ENCODE data around the gene SAMD4B.
"Not testable (repeated sequence)": the region's sequence is repeated elsewhere in the genome, so short reads cannot be mapped to it uniquely, and the experiment has no call there.

SAMD4B gene

DNA sequence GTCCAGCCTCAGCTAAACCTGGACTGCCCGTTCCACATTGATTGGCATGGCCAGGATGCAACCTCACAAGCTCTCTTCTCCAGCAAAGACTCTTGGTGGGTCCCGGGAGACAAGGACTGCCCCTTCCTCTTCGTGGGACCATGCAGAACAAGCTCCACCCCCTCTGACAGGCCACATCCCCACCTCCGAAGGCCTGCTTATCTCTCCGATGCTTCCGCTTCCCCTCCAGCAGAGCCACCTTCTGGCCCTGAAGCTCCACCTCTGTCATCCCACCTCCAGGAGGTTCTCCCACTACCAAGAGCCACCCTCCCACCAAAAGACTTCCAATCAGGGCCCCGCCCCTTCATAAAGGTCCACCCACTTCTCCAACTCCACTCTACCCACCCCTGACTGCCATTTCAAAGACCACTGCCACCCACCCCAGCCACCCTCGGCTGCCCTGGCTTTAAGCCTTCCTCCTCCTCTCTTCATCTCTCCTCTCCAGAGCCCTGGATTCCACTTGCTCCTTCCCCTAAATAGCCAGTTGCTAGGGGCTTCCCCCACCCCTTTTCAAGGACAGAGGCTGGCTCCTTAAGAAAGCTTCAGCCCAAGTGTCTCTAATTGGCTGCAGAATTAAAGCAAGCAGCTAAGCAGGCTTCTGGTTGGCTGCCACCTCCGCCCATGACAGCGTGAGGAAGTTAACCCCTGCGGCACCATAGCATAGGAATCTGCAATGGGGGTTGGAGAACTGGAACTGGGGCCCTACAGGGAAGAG lies 31.5 kb upstream of the SAMD4B start:
- DNase-seq = no peak

DNA sequence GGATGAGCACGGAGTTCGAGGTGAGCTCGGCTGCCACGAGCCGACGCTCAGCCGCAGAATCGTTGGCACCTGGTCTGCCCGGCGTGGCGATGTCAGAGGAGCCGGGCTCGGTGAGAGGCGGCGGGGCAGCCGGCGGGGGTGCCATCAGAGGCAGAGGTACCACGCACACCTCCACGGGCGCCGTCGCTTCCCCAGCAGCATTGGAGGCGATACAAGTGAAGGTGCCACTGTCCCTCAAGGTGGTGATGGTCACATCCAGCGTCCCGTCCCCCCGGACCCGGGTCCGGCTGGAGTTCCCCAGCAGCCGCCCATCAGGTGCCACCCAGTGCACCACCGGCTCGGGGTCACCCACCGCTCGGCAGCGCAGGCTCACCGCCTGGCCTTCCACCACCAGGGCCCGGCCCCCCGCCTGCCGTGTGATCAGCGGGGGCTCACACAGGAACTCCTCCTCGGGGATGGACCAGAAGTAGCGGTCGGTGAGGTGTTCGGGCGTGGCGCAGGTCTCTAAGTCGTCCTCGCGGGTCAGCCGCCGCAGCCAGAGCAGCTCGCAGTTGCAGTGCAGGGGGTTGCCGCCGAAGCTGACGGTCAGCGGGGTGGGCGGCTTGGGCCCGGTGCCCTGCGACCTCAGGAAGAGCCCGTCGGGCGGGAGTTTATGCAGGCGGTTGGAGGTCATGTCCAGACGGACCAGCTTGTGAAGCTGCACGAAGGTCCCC lies 28.0 kb upstream of the SAMD4B start:
- no peak for DNase-seq

DNA sequence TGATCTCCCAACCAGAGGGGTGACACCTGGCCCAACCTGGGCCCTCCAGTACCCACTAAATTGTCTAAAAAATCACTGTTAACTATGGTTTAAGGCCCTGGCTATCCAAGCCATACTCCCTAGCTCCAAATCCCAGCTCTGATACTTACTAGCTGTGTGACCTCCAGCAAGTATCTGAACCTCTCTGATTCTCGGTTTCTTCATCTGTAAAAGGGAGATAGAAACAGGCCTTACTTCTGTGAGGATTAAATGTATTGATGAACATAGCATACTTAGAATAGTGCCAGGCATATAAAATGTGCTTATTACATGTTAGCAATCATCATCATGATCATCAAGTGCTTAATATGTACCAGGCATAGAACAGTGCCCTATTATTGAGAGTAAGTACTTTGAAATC lies 26.3 kb upstream of the SAMD4B start:
- no peak for DNase-seq

DNA sequence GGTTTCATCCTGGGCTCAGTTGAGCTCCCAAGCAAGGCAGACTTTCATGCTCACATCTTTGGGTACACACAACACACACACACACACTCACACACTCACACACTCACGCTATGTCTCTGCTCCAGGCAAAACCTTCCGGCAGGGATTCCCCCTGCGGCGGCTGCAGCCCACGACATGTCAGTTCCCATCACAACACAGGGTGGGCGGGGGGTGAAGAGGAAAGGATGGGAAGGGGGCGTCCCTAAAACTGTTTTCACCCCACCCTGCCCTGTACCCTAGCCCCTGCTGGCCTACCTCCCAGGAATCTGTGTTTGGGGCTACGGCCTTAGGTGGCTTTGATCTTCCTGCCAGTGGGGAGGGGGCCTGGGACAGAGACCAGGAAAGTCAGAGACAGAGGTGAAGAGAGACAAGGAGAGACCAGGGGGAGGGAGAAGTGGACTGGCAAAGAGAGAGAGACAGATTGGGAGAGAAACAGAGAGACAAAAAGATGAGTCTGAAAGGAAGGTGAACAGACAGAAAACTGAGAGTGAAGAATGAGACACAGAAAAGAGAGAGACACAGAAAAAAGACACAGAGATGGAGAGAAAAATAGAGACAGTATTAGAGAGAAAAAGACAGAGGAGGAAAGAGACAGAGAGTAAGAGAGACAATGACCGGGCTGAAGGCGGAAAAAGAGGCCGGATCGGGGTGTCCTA lies 25.4 kb upstream of the SAMD4B start:
- DNase-seq = no peak

DNA sequence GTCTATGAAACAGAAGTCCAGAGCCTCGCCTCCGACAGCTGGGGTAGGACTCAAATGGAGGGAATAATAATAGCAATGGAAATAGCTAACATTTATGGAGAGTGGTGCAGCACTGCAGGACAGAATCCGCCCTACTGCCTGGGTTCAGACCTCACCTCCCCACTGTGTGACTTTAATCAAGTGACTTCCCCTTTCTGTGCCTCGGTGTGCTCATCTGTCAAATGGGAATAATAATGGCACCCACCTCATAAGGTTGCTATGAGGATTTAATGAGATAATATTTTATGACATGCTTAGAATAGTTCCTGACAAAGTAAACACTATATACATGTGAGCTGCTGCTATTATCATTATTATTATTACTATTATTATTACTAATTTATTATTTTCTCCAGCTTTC lies 24.7 kb upstream of the SAMD4B start:
- DNase-seq = no peak

DNA sequence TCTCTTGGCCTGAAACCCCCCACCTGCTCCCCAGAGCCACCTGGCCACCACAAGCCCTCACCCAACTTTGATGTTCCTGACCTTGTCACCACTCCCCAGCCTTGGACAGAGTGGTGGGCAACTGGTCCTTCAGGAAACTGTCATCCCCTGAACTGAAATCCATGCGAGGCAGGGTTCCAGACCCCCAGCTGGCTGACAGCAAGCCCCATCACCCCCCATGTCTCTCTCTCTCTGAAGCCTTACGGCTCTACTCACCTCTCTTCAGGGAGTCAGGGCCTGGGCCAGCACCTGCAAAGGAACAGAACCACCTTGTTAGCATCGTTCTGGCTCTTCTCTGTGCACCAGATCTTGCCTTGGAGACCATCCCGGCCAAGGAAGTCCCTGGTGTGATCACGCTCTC lies 24.1 kb upstream of the SAMD4B start:
- DNase-seq = no peak

DNA sequence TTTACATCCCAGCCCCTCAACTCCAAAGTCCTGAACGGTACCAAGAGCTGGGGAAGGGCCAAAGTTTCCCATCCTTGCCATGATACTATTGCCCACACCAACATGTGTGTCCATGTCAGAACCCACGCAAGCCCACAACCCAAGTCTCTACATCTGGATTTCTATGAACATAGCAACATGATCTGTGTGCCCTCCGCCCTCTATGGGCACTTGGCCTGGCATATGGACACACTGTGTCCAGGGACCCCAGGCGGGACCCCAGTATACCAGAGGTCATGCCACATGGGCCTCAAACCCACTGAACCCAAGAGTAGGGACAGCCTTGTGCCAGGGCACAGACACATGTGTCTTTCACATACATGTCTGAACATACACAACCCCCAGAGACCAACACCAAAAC lies 23.5 kb upstream of the SAMD4B start:
- DNase-seq = no peak

DNA sequence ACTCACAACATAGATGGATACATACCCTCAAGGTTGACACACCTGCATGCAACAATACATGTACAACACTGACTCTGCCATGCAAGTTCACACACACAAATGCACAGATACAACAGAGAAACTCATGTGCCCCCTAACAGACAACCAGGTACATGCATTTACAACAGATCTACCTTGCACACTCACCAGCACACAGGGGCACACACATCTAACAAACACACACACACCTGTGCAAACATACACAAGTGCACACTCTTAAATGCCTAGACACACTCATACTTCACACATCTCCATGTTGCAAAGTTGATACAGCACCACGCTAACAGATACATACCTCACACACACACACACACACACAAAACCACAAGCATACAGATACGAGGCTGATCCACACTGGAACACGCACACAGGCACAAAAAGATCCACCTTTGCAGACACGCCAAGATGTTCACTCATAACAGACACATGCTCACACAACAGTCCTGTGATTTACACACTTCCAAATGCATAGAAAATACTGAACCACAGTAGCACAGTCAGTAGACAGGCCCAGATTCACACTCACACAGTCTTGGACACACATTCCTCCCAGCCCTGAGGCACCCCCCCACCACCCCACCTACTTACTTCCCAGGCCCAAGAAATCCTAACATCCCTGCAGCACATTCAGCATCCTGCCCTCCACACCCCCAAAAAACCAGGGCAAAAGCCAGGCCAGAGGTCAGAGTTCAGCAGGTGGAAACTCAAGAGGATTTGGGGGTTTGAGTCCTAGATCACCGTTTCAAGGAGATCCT lies 22.9 kb upstream of the SAMD4B start:
- DNase-seq = no peak

DNA sequence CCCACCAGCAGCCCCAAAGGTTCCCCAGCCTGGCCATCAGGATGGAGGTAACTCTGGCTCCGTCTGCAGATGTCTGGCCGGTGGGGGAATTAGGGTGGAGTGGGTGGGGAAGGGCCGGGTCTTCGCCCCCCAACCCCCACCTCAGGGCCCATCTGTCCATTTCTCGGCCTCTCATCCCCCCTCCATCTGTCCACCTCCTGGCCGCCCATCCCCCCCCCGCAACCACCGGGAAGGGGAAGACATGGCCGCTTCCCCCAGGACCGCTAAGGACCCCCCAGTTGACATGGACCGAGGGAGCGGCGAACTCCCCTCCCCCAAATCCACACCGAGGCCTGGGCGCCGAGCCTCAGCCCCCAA lies 22.4 kb upstream of the SAMD4B start:
- no peak for DNase-seq

DNA sequence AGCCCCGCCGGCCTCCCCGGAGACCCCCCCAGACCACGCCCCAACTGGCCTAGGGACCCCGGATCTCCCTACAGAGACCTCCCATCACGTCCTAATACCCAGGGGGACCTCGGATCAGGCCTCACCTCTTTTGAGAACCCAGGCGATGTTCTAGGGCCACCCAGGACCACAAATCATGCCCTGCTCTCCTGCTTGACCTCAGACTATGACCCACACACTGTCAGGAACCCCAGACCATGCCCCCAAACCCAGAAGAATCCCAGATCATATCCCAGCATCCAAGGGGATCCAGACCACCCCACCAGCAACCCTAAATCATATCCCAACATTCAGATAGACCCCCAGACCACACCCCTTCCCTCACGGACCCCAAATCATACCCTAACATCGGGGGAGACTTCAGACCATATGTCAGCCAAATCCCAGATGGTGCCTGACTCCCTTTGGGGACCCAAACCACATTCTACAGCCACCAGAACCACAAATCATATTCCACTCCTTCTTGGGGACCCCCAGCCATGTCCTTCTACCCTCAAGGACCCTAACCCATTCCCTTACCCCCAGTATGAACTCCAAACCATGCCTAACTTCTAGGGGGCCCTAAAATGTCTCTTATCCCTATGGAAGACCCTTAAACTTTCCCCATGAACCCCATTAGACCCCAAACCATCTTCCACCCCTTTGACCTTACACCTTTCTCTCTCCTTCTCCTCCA lies 20.9 kb upstream of the SAMD4B start:
- no peak for DNase-seq

DNA sequence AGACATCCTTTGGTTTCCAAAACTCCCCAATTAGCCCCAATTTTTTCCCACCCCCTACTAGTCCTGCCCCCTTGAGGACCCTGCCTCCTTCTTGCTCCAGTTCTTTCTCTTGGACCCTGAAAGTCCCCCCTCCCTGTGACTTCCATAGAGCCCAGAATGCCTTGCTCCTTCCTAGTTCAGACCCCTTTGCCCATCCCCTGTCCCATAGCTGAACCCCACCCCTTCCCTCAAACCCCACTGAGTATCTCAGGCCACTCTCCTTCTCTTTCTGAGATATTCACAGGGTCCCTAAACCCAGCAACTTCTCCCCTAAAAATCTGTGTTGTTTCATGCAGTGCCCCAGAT lies 20.4 kb upstream of the SAMD4B start:
- DNase-seq = no peak

DNA sequence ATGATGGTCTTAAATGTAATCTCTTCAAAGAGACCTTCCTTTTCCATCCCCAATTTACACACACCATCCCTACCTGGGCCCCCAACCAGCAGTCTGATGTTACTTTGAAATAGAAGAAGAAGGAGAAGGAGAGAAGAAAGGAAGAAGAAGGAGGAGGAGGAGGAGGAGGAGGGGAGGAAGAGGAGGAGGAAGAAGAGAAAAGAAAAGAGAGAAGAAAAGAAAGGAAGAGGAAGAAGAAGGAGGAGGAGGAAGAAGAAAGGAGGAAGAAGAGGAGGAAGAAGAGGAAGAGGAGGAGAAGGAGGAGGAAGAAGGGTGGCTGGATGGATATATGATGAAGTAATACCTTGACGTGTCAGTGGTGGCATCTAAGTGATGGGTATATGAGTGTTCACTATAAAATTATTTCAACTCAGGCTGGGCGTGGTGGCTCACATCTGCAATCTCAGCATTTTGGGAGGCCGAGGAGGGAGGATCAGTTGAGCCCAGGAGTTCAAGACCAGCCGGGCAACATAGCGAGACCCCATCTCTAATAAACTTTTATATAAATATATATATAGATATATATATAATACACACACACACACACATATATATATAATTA lies 17.9 kb upstream of the SAMD4B start:
- DNase-seq = no peak

DNA sequence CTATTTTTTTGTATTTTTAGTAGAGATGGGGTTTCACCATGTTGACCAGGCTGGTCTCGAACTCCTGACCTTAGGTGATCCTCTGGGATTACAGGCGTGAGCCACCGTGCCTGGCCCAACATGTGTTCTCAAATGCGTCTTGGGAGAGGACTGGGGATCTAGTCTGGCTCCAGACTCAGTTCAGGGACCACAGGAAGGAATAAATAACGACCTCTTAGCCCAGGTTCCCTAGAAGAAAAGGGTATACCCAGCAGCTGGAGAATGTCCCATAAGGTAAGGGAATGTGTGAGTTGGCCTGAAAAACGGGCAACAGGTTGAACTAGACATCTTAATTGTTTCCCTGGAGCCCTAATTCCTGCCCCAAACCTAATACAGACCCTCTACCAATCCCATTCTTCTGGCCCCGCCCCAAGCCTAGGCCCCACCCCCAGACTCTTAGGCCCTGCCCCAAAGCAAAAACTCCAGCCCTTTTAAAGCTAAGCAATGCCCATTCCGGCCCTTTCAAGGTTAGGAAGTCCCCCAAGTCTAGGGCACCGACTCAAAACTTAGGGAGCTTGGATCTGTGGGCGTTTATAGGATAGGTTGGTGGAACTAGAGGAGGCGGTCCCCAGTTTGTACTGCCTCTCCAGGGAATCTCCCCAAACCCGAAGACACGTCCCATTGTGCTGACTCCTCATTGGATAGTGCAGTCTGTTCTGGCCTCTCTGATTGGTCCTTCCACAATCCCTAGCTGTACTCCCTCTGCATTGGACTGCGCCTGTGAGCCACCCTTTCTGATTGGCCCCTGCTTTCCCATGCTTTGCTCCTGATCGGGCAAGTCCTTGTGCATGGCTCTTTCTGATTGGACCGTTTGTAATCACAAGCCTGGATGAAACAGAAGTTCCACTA lies 16.2 kb upstream of the SAMD4B start:
- DNase-seq = no peak

DNA sequence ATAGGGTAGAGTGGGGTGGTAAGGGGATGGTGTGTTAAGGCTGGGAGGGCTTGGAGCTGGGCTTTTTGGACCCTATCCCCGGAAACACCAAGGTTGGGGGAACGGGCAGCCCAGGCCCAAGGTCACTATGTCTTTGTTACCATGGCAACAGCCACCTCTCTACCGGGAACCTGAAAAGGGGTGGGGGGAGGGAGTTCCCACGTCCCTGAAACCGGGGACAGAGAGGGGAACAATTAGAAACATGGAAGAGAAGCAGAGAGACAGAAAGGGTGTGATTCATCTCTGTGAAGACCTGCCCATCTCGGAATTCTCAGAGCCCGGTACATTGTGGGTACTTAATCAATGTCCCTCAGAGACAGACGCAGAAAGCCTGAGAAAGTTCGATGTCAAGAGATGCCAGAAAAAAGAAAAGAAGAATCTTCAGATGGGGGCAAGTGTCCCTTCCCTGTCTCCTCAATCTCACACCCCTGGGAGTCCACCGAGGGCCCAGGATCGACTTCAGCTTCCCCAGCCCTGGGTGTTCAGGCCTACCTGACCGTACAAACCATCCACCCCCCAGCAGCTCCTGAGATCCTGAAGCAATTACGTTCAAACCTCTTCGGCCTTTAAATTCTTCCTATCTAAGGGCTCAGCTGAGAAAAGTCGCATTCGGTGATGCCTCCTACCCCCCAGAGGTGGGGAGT lies 14.7 kb upstream of the SAMD4B start:
- no peak for DNase-seq

DNA sequence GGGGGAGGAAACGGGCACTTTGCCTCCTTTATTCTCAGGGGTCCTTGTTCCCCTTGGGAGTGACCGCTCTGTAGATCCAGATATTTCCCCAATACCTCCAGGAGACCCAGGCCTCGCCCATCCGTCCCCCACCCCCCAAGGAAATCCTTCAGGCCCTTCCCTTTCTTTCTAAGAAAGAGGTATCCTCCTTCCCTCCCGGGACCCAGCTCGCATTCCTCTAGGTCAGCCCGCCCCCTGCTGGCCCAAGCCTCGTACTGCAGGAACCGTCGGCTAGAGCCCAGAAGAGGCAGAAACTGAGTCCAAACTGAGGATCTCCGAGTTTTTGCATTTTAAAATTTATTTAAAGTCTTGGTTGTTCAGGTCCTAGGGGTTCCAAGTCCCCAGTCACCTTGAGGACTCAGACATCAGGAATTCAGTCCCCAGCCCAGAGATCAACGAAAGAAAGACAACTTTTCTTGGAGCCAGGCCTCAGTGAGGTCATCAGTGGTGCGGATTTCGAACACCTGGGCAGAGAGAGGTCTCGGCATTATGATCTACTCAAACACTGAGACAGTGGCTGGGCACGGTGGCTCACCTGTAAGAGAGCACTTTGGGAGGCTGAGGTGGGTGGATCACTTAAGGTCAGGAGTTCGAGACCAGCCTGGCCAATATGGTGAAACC lies 14.0 kb upstream of the SAMD4B start:
- peak; percentile 27 for DNase-seq

DNA sequence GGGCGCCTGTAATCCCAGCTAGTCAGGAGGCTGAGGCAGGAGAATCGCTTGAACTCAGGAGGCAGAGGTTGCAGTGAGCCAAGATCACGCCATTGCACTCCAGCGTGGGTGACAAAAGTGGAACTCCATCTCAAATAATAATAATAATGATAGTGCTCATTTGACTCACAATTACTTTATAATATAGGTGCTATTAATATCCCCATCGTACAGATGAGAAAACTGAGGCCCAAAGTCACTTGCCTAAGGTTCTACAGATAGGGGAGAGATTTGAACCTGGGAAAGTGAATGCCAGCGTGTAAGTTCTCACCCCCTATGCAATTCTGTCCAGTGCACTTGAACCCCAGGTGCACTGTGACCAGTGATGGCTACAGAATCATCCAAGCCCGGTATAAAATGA lies 12.3 kb upstream of the SAMD4B start:
- no peak for DNase-seq

DNA sequence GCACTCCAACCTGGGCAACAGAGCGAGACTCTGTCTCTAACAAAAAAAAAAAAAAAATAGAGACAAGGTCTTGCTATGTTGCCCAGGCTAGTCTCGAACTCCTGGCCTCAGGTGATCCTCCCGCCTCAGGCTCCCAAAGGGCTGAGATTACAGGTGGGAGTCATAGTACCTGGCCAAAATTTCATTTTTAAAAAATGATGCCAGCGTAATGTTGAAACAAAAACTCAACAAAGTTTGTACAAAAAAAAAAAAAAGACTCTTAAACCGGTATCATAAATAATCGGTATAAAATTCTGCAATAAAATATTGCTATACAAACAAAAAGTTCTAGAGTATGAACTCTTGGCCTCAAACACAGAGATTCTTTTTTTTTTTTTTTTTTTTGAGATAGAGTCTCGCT lies 9.9 kb upstream of the SAMD4B start:
- DNase-seq = no peak

DNA sequence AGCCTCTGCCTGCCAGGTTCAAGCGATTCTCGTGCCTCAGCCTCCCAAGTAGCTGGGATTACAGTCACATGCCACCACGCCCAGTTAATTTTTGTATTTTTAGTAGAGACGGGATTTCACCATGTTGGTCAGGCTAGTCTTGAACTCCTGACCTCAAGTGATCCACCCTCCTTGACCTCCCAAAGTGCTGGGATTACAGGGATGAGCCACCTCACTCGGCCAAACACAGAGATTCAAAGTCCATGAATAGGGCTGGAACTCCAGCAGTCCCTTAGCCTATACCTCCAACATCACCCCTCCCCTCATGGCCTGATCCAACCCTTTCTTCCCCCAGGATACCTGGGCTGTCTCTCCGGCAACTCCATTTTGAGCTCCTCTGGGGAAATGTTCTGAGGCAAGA lies 9.5 kb upstream of the SAMD4B start:
- not testable (repeated sequence) for DNase-seq

DNA sequence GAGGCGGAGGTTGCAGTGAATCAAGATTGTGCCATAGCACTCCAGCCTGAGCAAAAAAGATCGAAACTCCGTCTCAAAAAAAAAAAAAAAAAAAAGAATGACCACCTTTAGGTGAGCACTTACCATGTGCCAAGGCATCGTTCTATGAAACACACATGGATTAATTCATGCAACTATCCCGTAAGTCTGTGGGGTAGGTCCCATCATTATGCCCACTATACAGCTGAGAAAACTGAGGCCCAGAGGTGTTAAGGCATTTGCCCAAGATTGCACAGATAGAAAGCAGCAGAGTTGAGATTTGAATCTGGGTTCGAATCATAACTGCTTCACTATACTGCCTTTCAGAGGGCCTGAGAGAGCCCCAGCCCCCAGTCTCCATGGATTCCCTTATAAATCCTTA lies 8.7 kb upstream of the SAMD4B start:
- no peak for DNase-seq

DNA sequence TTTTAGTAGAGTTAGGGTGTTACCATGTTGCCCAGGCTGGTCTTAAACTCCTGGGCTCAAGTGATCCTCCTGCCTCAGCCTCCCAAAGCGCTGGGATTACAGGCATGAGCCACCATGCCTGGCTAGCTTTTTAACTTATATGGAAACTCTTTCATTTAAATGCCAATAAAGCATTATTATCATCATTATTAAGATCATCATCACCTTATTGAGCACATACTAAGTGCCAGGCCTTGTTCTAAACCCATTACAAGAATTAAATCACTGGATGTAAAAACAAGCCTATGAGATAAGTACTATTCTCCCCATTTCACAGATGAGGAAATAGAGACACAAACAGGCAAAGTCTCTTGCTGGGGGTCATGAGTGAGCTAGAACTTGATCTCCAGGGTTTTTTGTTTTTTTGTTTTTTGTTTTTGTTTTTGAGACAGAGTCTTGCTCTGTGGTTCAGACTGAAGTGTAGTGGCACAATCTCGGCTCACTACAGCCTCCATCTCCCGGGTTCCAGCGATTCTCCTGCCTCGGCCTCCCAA lies 7.7 kb upstream of the SAMD4B start:
- no peak for DNase-seq
